ENCODE measurements around the gene EFTUD2.

DNA sequence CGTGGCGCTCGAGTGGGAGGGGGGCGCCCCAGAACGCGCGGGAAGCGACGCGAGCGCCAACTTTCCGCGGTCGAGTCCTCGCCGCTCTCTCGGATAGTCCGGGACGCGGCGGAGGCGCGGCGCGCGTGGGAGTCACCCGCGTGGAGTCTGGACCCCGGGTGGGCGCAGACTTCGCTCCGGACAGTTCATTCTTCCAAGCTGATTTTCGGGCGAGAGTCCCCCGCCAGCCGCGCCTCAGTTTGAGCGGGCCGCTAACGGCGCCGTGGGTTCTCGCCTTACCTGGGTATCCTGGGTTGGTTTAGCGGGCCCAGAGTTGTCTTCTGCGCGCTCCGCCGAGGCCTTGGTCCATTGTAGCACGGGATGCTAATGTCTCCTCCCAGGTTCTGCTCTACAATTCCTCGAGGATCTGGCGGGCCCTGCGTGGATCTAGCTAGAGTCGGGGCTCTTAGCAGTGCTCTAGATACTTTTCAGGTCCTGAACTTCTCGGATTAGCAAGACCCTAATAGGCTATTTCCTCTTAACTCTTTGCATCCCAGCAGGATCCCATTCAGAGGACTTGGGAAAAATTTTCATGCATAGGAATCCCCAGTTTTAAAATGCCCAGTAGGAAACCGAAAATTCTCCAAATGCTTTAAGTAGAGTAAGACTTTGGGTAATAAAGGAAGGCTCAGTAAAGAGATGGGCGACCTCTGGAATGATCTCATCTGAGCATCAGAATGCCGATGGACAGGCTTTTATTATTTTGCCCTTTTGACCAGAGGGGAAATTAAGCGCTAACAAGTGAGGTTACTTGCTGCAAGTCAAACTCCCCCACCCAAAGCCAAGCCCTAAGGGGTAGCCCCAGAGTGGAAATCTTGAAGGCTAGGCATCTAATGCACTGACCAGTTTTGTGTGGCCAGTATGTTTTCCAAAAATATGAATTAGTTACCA, 68.6 kb downstream of the EFTUD2 start:
- TF ChIP-seq, protein P1, sequence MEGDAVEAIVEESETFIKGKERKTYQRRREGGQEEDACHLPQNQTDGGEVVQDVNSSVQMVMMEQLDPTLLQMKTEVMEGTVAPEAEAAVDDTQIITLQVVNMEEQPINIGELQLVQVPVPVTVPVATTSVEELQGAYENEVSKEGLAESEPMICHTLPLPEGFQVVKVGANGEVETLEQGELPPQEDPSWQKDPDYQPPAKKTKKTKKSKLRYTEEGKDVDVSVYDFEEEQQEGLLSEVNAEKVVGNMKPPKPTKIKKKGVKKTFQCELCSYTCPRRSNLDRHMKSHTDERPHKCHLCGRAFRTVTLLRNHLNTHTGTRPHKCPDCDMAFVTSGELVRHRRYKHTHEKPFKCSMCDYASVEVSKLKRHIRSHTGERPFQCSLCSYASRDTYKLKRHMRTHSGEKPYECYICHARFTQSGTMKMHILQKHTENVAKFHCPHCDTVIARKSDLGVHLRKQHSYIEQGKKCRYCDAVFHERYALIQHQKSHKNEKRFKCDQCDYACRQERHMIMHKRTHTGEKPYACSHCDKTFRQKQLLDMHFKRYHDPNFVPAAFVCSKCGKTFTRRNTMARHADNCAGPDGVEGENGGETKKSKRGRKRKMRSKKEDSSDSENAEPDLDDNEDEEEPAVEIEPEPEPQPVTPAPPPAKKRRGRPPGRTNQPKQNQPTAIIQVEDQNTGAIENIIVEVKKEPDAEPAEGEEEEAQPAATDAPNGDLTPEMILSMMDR (tag by site-specific recombination; IDR thresholded peaks at IDR 0.05) = no peak
- TF ChIP-seq, protein P2, sequence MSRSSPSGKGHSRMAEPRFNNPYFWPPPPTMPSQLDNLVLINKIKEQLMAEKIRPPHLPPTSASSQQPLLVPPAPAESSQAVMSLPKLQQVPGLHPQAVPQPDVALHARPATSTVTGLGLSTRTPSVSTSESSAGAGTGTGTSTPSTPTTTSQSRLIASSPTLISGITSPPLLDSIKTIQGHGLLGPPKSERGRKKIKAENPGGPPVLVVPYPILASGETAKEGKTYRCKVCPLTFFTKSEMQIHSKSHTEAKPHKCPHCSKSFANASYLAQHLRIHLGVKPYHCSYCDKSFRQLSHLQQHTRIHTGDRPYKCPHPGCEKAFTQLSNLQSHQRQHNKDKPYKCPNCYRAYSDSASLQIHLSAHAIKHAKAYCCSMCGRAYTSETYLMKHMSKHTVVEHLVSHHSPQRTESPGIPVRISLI (tag by site-specific recombination; IDR thresholded peaks at IDR 0.05) = no peak
- TF ChIP-seq ZNF341 (tag by site-specific recombination; IDR thresholded peaks at IDR 0.05; ENCODE audit: low read depth) (no peak), ZBTB7A (tag by site-specific recombination; IDR thresholded peaks at IDR 0.05; ENCODE audit: low read depth) (peak; percentile 96), ZNF324 (tag by site-specific recombination; IDR thresholded peaks at IDR 0.05) (peak; percentile 67; the same call in 1 of the 2 replicates), ZNF335 (tag by site-specific recombination; conservative IDR thresholded peaks at IDR 0.05) (peak; percentile 79), ZNF600 (tag by site-specific recombination; IDR thresholded peaks at IDR 0.05) (peak; percentile 50; the same call in 1 of the 2 replicates), ZNF274 (IDR thresholded peaks at IDR 0.05; ENCODE audit: low read length) (no peak), ZNF274 (tag by site-specific recombination; IDR thresholded peaks at IDR 0.05; ENCODE audit: borderline replicate concordance) (no peak), BCL11A (tag by site-specific recombination; IDR thresholded peaks at IDR 0.05; ENCODE audit: low read depth) (no peak), ZBTB20 (tag by site-specific recombination; IDR thresholded peaks at IDR 0.05) (no peak; the same call in 1 of the 2 replicates)
- TF ChIP-seq, protein P3, sequence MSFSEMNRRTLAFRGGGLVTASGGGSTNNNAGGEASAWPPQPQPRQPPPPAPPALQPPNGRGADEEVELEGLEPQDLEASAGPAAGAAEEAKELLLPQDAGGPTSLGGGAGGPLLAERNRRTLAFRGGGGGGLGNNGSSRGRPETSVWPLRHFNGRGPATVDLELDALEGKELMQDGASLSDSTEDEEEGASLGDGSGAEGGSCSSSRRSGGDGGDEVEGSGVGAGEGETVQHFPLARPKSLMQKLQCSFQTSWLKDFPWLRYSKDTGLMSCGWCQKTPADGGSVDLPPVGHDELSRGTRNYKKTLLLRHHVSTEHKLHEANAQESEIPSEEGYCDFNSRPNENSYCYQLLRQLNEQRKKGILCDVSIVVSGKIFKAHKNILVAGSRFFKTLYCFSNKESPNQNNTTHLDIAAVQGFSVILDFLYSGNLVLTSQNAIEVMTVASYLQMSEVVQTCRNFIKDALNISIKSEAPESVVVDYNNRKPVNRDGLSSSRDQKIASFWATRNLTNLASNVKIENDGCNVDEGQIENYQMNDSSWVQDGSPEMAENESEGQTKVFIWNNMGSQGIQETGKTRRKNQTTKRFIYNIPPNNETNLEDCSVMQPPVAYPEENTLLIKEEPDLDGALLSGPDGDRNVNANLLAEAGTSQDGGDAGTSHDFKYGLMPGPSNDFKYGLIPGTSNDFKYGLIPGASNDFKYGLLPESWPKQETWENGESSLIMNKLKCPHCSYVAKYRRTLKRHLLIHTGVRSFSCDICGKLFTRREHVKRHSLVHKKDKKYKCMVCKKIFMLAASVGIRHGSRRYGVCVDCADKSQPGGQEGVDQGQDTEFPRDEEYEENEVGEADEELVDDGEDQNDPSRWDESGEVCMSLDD (tag by site-specific recombination; IDR thresholded peaks at IDR 0.05) = peak; percentile 71
- TF ChIP-seq, protein P4, sequence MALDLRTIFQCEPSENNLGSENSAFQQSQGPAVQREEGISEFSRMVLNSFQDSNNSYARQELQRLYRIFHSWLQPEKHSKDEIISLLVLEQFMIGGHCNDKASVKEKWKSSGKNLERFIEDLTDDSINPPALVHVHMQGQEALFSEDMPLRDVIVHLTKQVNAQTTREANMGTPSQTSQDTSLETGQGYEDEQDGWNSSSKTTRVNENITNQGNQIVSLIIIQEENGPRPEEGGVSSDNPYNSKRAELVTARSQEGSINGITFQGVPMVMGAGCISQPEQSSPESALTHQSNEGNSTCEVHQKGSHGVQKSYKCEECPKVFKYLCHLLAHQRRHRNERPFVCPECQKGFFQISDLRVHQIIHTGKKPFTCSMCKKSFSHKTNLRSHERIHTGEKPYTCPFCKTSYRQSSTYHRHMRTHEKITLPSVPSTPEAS (tag by site-specific recombination; IDR thresholded peaks at IDR 0.05) = no peak

Measured in HEK293 (cell line).